Uterus (tissue), 2 donors: ENCODE measurements around the gene RNF157.

Source experiments
- POLR2A ChIP-seq, 2 donors: fragments of 450-650 bp; IDR thresholded peaks; one replicate each; pipeline ENCODE4 v1.6.1; 2016; ENCODE audit warnings: antibody characterized with exemption in 2 of 2, mild to moderate bottlenecking in 1 of 2, moderate library complexity in 1 of 2
- TF ChIP-seq, protein P1 (sequence below), 4 experiments: fragments of 200-600 bp in 2 of 4; fragments of 450-650 bp in 2 of 4; sonication (generic) in 2 of 4; IDR thresholded peaks; one replicate each; pipeline ENCODE4 v1.5.1; 2016 to 2019; ENCODE audit warnings: antibody characterized with exemption in 4 of 4, mild to moderate bottlenecking in 2 of 4, moderate library complexity in 1 of 4

DNA sequence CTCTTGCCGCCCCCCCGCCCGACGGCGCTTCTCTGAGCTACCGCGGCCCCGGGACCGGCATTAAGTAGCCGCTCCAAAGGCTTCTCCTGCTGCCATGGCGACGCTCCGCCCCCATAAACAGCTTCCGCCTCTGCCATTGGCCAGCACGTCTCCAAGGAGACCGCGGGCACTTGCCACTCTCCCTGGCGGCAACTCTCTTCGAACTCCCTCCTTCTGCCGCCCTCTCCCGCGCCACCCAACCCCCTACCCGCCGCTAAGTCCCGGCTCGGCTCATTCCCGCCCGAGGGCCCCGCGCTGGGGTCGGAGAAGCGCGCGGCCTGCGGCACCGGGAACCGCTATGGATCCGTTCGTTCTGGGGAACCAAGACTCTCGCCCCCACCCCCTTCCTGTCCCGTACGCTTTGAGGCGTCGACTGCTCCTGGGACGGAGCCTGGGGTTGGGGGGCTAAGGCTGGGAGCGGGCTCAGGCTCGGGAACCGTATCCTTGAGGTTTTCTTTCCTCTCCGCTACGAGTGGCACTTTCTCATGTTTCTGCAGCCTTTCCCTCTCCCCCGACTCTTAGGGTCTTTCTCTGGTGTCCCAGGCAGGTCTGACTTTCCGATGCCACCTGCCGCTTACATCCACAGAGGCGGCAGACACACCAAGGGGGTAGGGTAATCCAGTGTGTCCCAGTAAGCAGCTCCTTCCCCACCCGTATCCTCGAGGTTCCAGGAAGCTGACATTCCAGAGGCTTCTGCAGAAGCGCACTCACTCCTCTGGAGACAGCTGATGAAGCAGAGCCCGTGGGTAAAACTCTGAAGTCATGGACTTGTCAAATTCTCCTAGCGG, 98.9 kb downstream of the RNF157 start, which contains the start of gene FOXJ1:
- TF ChIP-seq, protein P1, sequence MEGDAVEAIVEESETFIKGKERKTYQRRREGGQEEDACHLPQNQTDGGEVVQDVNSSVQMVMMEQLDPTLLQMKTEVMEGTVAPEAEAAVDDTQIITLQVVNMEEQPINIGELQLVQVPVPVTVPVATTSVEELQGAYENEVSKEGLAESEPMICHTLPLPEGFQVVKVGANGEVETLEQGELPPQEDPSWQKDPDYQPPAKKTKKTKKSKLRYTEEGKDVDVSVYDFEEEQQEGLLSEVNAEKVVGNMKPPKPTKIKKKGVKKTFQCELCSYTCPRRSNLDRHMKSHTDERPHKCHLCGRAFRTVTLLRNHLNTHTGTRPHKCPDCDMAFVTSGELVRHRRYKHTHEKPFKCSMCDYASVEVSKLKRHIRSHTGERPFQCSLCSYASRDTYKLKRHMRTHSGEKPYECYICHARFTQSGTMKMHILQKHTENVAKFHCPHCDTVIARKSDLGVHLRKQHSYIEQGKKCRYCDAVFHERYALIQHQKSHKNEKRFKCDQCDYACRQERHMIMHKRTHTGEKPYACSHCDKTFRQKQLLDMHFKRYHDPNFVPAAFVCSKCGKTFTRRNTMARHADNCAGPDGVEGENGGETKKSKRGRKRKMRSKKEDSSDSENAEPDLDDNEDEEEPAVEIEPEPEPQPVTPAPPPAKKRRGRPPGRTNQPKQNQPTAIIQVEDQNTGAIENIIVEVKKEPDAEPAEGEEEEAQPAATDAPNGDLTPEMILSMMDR (IDR thresholded peaks at IDR 0.05): no peak
- no peak for TF ChIP-seq POLR2A (IDR thresholded peaks at IDR 0.05)
